H1 (cell line): ENCODE measurements around the gene IFITM2.

ENCODE experiments used
- CEBPB ChIP-seq: IDR thresholded peaks from 2 replicates; pipeline ENCODE4 v1.6.1; 2012; ENCODE audit warnings: low read depth, low read length
- CHD1 ChIP-seq: IDR thresholded peaks from 2 replicates; pipeline ENCODE4 v1.6.1; 2012; ENCODE audit warnings: low read depth, low read length, improper control_type of control experiment
- CTCF ChIP-seq, 3 experiments: IDR thresholded peaks; 1 replicate in 2 of 3; 2 replicates in 1 of 3; pipeline versions ENCODE4 v1.5.1 to v1.6.1; 2011; ENCODE audit warnings: low read length in 3 of 3, mild to moderate bottlenecking in 3 of 3, inconsistent platforms in 2 of 3, low read depth in 1 of 3, moderate library complexity in 1 of 3; ENCODE audit not compliant: insufficient read depth in 1 of 3; ENCODE audit errors: control extremely low read depth in 1 of 3
- EGR1 ChIP-seq: IDR thresholded peaks from 2 replicates; pipeline ENCODE4 v1.6.1; 2011; ENCODE audit warnings: low read depth, low read length, borderline replicate concordance
- EZH2 ChIP-seq: fragments of 200-600 bp; sonication (generic); IDR thresholded peaks from 2 replicates; pipeline ENCODE4 v1.7.1; 2012; ENCODE audit warnings: low read depth, mild to moderate bottlenecking, moderate library complexity, low read length, inconsistent platforms; ENCODE audit not compliant: severe bottlenecking
- GABPA ChIP-seq: IDR thresholded peaks from 2 replicates; pipeline ENCODE4 v1.6.1; 2011; ENCODE audit warnings: mild to moderate bottlenecking, low read length, moderate library complexity, borderline replicate concordance; ENCODE audit not compliant: insufficient read depth
- HDAC2 ChIP-seq, 2 experiments: fragments of 300-600 bp in 1 of 2; sonication (generic) in 1 of 2; IDR thresholded peaks; 2 replicates each; pipeline ENCODE4 v1.6.1; 2011 to 2012; ENCODE audit warnings: low read depth in 2 of 2, low read length in 2 of 2, mild to moderate bottlenecking in 2 of 2, moderate library complexity in 2 of 2, borderline replicate concordance in 1 of 2, inconsistent platforms in 1 of 2
- HDAC6 ChIP-seq: IDR thresholded peaks from one replicate; pipeline ENCODE4 v1.7.1; 2012; ENCODE audit warnings: low read depth, mild to moderate bottlenecking, inconsistent platforms, low read length, moderate library complexity
- NRF1 ChIP-seq: IDR thresholded peaks from 2 replicates; pipeline ENCODE4 v1.6.1; 2011; ENCODE audit warnings: mild to moderate bottlenecking, low read depth, low read length, improper control_type of control experiment
- POLR2A ChIP-seq, 2 experiments: IDR thresholded peaks; 1 replicate in 1 of 2; 2 replicates in 1 of 2; pipeline ENCODE4 v1.6.1; 2011; ENCODE audit warnings: low read depth in 2 of 2, low read length in 2 of 2, mild to moderate bottlenecking in 2 of 2; ENCODE audit errors: control extremely low read depth in 1 of 2
- POLR2AphosphoS5 ChIP-seq: IDR thresholded peaks from 2 replicates; pipeline ENCODE4 v1.6.1; 2011; ENCODE audit warnings: low read depth, low read length
- TAF1 ChIP-seq: IDR thresholded peaks from 2 replicates; pipeline ENCODE4 v1.6.1; 2011; ENCODE audit warnings: mild to moderate bottlenecking, low read depth, low read length
- TF ChIP-seq, protein P1 (sequence below): IDR thresholded peaks from 2 replicates; pipeline ENCODE4 v1.6.1; 2012; ENCODE audit warnings: low read length, inconsistent platforms

DNA sequence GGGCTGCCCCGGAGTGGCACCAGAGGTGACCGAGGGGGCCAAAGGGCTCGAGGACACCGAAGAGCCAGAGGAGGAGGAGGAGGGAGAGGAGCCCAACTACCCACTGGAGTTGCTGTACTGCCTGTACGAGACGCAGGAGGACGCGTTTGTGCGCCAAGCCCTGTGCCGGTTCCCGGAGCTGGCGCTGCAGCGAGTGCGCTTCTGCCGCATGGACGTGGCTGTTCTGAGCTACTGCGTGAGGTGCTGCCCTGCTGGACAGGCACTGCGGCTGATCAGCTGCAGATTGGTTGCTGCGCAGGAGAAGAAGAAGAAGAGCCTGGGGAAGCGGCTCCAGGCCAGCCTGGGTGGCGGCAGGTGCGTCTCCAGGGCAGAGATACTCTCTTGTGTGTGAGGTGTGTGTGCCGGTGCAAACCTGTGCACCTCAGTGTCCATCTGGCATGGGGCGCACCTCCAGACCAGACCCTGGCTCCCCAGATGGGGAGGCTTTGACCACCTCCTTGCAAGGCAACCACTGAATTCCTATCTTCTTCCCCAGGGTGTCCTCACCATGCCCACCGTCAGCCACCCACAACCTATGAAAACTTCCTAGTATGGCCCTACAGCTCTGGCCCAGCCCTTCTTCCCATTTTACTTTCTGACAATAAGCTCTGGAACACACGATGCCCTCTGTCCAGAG, 26.0 kb upstream of the IFITM2 start:
- TF ChIP-seq HDAC2 (IDR thresholded peaks at IDR 0.05; ENCODE audit: borderline replicate concordance in 1 of 2, low read depth in 2 of 2, low read length in 2 of 2): no peak
- TF ChIP-seq, protein P1, sequence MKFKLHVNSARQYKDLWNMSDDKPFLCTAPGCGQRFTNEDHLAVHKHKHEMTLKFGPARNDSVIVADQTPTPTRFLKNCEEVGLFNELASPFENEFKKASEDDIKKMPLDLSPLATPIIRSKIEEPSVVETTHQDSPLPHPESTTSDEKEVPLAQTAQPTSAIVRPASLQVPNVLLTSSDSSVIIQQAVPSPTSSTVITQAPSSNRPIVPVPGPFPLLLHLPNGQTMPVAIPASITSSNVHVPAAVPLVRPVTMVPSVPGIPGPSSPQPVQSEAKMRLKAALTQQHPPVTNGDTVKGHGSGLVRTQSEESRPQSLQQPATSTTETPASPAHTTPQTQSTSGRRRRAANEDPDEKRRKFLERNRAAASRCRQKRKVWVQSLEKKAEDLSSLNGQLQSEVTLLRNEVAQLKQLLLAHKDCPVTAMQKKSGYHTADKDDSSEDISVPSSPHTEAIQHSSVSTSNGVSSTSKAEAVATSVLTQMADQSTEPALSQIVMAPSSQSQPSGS: no peak
- no peak for TF ChIP-seq TAF1
- TF ChIP-seq CTCF (IDR thresholded peaks at IDR 0.05; ENCODE audit: control extremely low read depth in 1 of 3, insufficient read depth in 1 of 3, low read depth in 1 of 3, low read length in 3 of 3): no peak
- TF ChIP-seq EGR1: no peak
- TF ChIP-seq CHD1: no peak
- no peak for TF ChIP-seq EZH2
- no peak for TF ChIP-seq GABPA
- TF ChIP-seq CEBPB: no peak
- TF ChIP-seq NRF1: no peak
- TF ChIP-seq HDAC6: no peak
- TF ChIP-seq POLR2AphosphoS5: no peak
- TF ChIP-seq POLR2A (IDR thresholded peaks at IDR 0.05; ENCODE audit: control extremely low read depth in 1 of 2, low read depth in 2 of 2, low read length in 2 of 2): no peak
